GM19193 (cell line): ENCODE results near the gene MYH13.

Source experiments
- POLR2A ChIP-seq: IDR thresholded peaks from 4 replicates; pipeline ENCODE4 v1.6.1; 2011; ENCODE audit not compliant: insufficient read depth, insufficient read length; ENCODE audit errors: extremely low read depth

The MYH13 gene

DNA sequence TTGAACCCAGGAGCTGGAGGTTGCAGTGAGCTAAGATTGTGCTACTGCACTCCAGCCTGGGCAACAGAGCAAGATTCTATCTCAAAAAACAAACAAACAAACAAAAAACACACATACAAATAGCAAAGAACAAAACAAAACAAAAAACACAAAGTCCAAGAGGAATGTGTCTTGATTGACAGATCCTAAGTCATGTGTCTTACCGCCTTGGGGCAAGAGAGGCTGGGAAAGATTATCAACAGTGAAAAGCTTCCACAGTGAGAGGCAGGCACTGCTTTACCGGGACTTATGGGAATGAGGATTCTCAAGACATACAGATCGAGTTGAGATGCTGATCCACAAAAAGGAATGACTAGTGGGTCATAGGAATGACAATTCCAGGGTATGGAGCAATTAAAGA lies 111.7 kb downstream of the MYH13 start:
- no peak for TF ChIP-seq POLR2A

DNA sequence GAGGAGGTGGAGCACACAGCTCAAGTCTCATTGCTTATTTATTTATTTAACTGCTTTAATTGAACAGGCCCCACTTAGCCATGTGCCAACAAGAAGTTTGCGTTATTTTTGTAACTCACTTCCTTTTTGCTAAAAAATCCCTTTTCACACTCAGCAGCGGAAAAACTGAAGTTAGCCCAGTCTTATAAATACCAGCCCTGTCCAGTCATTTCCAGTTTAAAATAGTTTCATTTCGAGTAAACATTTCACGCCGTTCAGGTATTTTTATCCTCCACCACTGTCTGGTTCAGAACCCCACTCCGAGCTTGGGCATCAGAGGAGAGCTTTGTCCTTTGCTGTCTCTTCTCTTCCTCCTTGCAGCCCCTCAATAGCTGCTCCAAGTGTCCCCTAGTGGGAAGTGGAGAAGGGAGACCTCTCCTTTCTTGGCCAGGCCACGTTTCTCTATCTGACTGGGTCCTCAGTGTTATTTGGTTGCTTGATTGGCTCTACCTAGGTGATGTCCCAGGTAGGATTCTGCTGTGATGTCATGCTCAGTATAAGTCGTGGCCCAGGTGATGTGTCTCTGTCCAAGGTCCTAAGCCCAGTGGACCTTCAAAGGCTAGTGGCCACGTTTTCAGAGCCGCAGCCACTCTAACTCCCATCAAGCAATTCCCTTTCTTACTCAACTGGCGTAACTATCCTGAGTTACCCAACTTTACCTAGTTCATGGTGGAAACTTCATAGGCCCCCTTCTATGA lies 121.4 kb downstream of the MYH13 start:
- no peak for TF ChIP-seq POLR2A
